Right atrium auricular region (tissue), 2 donors: ENCODE measurements around the gene FAF1. TPM values are rescaled to one million over a fixed set of nuclear protein-coding genes. Genes with fewer than 3 reads are reported as not detected.

Experiments used
- DNase-seq: peaks from one replicate; pipeline ENCODE4 v3.0.0-alpha.2; 2019; ENCODE audit warnings: low spot score
- H3K27ac ChIP-seq, 2 donors: fragments of 200-600 bp; sonication (generic); 1 replicate in 1 of 2; 2 replicates in 1 of 2; pipeline ENCODE4 v1.5.1; 2016 to 2019
- H3K27me3 ChIP-seq, 2 donors: fragments of 200-600 bp; sonication (generic); one replicate each; pipeline versions ENCODE4 v1.5.1 to v1.6.0; 2017 to 2019
- H3K36me3 ChIP-seq: fragments of 200-600 bp; sonication (generic); one replicate; pipeline ENCODE4 v1.5.1; 2016
- H3K4me1 ChIP-seq, 2 donors: fragments of 200-600 bp; sonication (generic); one replicate each; pipeline versions ENCODE4 v1.5.1 to v1.6.0; 2017 to 2019
- H3K4me3 ChIP-seq, 2 donors: fragments of 200-600 bp; sonication (generic); 1 replicate in 1 of 2; 2 replicates in 1 of 2; pipeline ENCODE4 v1.5.1; 2017 to 2019; ENCODE audit warnings: mild to moderate bottlenecking in 1 of 2, moderate library complexity in 1 of 2
- H3K9me3 ChIP-seq, 2 donors: fragments of 200-600 bp; sonication (generic); one replicate each; pipeline ENCODE4 v1.5.1; 2019
- CTCF ChIP-seq, 2 donors: fragments of 200-600 bp; sonication (generic); IDR thresholded peaks; one replicate each; pipeline ENCODE4 v1.5.1; 2019; ENCODE audit warnings: antibody characterized with exemption in 2 of 2
- total RNA-seq, 2 donors: library from RNA; depleted of rRNA; stranded (reverse); fragments of >200 nt; gene quantifications; one replicate each; pipeline ENCODE4 v1.1.0, GENCODE V29; 2016

The FAF1 gene
- total RNA-seq, 2 donors from 2014 or later: 36.1 to 68.8 TPM

GRCh38 chr1:50701706-50702317 lies 258.3 kb downstream of the FAF1 start:
- no peaks in the 10 kb centered on the region for H3K9me3 ChIP-seq
- H3K36me3 ChIP-seq: no peaks in the 10 kb centered on the region
- no peak overlapping the region for H3K4me3 ChIP-seq
- DNase-seq: no peak
- no peak for TF ChIP-seq CTCF (IDR thresholded peaks at IDR 0.05)
- H3K27ac ChIP-seq: no peak overlapping the region
- H3K4me1 ChIP-seq: no peaks in the 10 kb centered on the region
- no peaks in the 10 kb centered on the region for H3K27me3 ChIP-seq

GRCh38 chr1:50700621-50701020 lies 259.4 kb downstream of the FAF1 start:
- Histone ChIP-seq H3K4me1 (no peaks in the 10 kb centered on the region), H3K4me3 (no peak overlapping the region), H3K36me3 (no peaks in the 10 kb centered on the region), H3K27me3 (no peaks in the 10 kb centered on the region), H3K9me3 (no peaks in the 10 kb centered on the region), H3K27ac (no peak overlapping the region)
- no peak for DNase-seq
- no peak for TF ChIP-seq CTCF (IDR thresholded peaks at IDR 0.05)

- Histone ChIP-seq H3K27ac (no peak overlapping the region), H3K4me1 (no peaks in the 10 kb centered on the region), H3K9me3 (no peaks in the 10 kb centered on the region), H3K4me3 (no peak overlapping the region), H3K27me3 (no peaks in the 10 kb centered on the region), H3K36me3 (no peaks in the 10 kb centered on the region)
- DNase-seq: no peak
- no peak for TF ChIP-seq CTCF (IDR thresholded peaks at IDR 0.05)
These were observed 259.9 kb downstream of the FAF1 start for GRCh38 chr1:50700214-50700613.

GRCh38 chr1:50699795-50700194 lies 260.3 kb downstream of the FAF1 start:
- Histone ChIP-seq H3K4me1 (no peaks in the 10 kb centered on the region), H3K27me3 (no peaks in the 10 kb centered on the region), H3K36me3 (no peaks in the 10 kb centered on the region), H3K4me3 (no peak overlapping the region), H3K9me3 (no peaks in the 10 kb centered on the region), H3K27ac (no peak overlapping the region)
- DNase-seq: no peak
- TF ChIP-seq CTCF (IDR thresholded peaks at IDR 0.05): no peak

- no peak overlapping the region for H3K27ac ChIP-seq
- no peaks in the 10 kb centered on the region for H3K9me3 ChIP-seq
- H3K4me1 ChIP-seq: no peaks in the 10 kb centered on the region
- no peak overlapping the region for H3K4me3 ChIP-seq
- no peaks in the 10 kb centered on the region for H3K36me3 ChIP-seq
- DNase-seq: no peak
- H3K27me3 ChIP-seq: no peaks in the 10 kb centered on the region
- TF ChIP-seq CTCF (IDR thresholded peaks at IDR 0.05): no peak
These were observed 262.3 kb downstream of the FAF1 start for GRCh38 chr1:50697440-50698421.
